Activated naive CD4-positive, alpha-beta T cell treated with anti-CD3 and anti-CD28 coated beads, Interleukin-2, amount 50 U/mL, for 72 hours (primary cell): ENCODE results near the gene NIPAL1. TPM values are rescaled to one million over a fixed set of nuclear protein-coding genes. Genes with fewer than 3 reads are reported as not detected.

Experiments used
- ATAC-seq, 2 donors: fragments of 150-1000 bp; cut with Tn5 transposase; 2 replicates each; pipeline ENCODE4 v1.10.0; 2021; ENCODE audit warnings: mild to moderate bottlenecking in 2 of 2, moderate library complexity in 2 of 2
- DNase-seq, 2 donors: peaks; one replicate each; pipeline ENCODE4 v3.0.0; 2021 to 2022; ENCODE audit warnings: low spot score in 2 of 2
- H3K27ac Mint-ChIP-seq, 2 donors: one replicate each; pipeline ENCODE4 v1.8.0; 2022; ENCODE audit warnings: mild to moderate bottlenecking in 2 of 2, mixed read lengths in 2 of 2
- H3K36me3 Mint-ChIP-seq, 2 donors: one replicate each; pipeline ENCODE4 v1.8.0; 2022; ENCODE audit warnings: mixed read lengths in 2 of 2
- H3K9me3 Mint-ChIP-seq, 2 donors: one replicate each; pipeline ENCODE4 v1.8.0; 2022; ENCODE audit warnings: mixed read lengths in 2 of 2
- total RNA-seq, 2 donors: library from RNA; stranded (reverse); gene quantifications; one replicate each; pipeline ENCODE4 v1.2.3, GENCODE V29; 2022

Gene NIPAL1
- total RNA-seq, 2 donors from 2014 or later, result 1.3 to 3.9 TPM

DNA sequence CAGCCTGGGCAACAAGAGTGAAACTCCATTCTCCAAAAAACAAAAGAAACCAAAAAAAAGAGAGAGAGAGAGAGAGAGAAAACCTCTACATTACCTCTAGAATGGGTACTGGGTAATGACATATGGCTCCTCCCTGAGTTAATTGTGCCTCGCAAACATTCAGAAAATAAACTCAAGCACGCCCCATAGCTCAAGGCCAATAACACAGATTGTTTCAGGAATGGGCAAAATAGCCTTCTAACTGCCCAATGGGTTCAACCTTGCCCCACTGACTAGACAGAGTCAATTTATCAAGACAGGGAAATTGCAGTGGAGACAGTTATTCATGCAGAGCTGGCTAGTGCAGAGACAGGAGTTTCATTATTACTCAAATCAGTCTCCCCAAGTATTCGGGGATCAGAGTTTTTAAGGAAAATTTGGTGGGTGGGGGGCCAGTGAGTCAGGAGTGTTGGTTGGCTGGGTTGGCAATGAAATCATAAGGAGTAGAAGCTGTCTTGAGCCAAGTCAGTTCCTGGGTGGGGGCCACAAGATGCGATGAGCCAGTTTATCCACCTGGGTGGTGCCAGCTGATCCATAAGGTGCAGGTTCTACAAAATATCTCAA is 25.1 kb downstream of the NIPAL1 start:
- Mint-ChIP-seq H3K27ac (peak overlapping the region; percentile 18 to 60), H3K9me3 (no peaks in the 10 kb centered on the region), H3K36me3 (peaks cover 0 to 24% of the 10 kb centered on the region in 2 donors)
- DNase-seq (peak in 1 of 2 donors; percentile 61), ATAC-seq (peak; percentile 60 to 80)

DNA sequence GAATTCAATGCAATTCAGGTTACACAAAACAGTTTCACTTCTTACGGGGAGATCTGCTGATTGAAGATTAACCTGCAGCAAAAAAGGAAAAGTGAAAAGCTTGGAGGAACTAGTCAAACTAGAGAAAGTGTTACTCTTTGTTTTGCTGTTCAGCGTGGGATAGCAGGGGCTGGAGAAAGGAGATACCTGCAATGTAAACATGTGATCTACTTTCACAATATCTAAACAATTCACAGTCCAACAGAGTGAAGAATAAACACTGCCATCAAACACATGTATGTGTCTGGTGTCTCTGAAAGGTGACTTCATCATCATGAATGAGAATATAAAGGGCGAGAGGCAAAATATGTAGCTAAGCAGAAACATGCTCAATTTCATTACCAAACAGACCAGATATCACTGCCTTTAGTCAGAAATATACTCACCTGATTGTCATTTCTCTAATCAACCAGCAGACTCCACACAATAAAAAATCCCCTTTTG is 26.4 kb downstream of the NIPAL1 start:
- DNase-seq (no peak), ATAC-seq (peak in 1 of 2 donors; percentile 2)
- H3K9me3 Mint-ChIP-seq, result no peaks in the 10 kb centered on the region
- peaks cover 0 to 15% of the 10 kb centered on the region in 2 donors for H3K36me3 Mint-ChIP-seq
- peak overlapping the region in 1 of 2 donors; percentile 33 for H3K27ac Mint-ChIP-seq

- DNase-seq (no peak), ATAC-seq (no peak)
- Mint-ChIP-seq H3K27ac (no peak overlapping the region), H3K9me3 (no peaks in the 10 kb centered on the region), H3K36me3 (peaks cover 0 to 10% of the 10 kb centered on the region in 2 donors)
Measured at GRCh38 chr4:48043504-48043903, 26.9 kb downstream of the NIPAL1 start.

GRCh38 chr4:48044298-48044697 is 27.7 kb downstream of the NIPAL1 start:
- Mint-ChIP-seq H3K27ac (no peak overlapping the region), H3K36me3 (peaks cover 0 to 6% of the 10 kb centered on the region in 2 donors), H3K9me3 (no peaks in the 10 kb centered on the region)
- ATAC-seq (no peak), DNase-seq (no peak)

- no peaks in the 10 kb centered on the region for H3K9me3 Mint-ChIP-seq
- no peaks in the 10 kb centered on the region for H3K36me3 Mint-ChIP-seq
- DNase-seq, result no peak
- ATAC-seq, result peak; percentile 48 to 57
- peak overlapping the region in 1 of 2 donors; percentile 84 for H3K27ac Mint-ChIP-seq
Measured at GRCh38 chr4:48046059-48046458, 29.5 kb downstream of the NIPAL1 start.

DNA sequence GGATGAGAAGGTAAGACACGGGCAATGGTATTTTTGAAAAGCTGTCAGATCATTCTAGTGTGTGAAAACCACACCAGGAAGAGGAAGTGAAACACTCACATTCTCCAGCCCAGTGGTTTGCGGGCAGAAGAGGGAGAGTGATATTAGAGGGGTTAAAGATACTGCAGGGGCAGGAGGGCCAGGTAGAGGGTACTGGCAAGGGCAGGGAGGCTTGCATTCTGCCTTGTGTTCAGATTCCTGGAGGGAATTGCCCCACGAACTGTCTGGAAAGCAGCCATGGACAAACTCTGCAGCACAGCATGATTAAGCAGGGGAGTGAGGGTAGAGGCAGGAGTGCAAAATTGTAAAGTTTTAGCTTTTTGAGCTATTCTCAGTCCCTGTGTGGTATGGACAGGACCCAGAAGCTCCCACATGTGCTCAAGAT is 30.9 kb downstream of the NIPAL1 start:
- peak overlapping the region; percentile 63 to 84 for H3K27ac Mint-ChIP-seq
- peak; percentile 92 for ATAC-seq

GRCh38 chr4:48047896-48048295 is 31.3 kb downstream of the NIPAL1 start:
- no peak for ATAC-seq
- Mint-ChIP-seq H3K36me3 (no peaks in the 10 kb centered on the region), H3K27ac (peak overlapping the region in 1 of 2 donors; percentile 84), H3K9me3 (no peaks in the 10 kb centered on the region)
- no peak for DNase-seq

More for the DNA sequence above, 30.9 kb downstream of the NIPAL1 start:
- DNase-seq, result peak; percentile 74 to 75
- no peaks in the 10 kb centered on the region for H3K9me3 Mint-ChIP-seq
- no peaks in the 10 kb centered on the region for H3K36me3 Mint-ChIP-seq

DNA sequence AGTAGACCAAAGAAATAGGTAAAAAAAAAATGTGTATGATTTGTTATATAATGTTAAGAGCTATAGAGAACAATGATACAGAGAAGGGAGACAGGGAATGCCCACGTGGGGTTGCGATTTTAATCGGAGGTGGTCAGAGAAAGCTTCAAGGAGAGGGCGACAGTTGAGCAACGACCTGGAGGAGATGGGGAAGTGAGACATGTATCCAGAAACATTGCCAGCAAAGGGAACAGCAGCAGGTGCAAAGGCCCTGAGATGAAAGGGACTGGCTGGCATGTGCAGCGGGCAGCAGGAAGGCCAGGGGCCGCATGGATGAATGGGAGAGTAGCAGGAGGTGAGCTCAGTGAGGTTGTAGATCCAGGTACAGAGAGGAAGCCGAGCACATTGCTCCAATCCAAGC is 32.9 kb downstream of the NIPAL1 start:
- ATAC-seq (no peak), DNase-seq (no peak)
- Mint-ChIP-seq H3K27ac (no peak overlapping the region), H3K36me3 (no peaks in the 10 kb centered on the region), H3K9me3 (no peaks in the 10 kb centered on the region)

DNA sequence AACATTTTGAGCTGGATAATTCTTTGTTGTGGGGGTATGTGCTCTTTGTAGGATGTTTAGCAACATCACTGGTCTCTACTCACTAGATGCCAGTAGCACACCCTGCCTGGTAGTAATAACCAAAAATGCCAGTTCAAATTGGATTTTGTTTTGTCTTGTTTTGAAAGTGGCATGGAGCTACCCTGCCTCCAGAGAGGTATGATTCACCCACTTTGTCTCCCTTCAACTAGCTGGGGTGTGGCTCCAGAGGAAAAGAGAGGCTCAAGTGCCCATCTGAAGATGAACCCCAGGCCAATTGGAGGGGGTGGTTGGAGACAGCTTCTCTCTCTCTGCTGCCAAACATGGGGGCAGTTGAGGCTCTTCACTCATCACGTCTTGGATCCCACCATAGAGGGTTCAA is 34.5 kb downstream of the NIPAL1 start:
- Mint-ChIP-seq H3K9me3 (no peaks in the 10 kb centered on the region), H3K36me3 (no peaks in the 10 kb centered on the region), H3K27ac (no peak overlapping the region)
- no peak for ATAC-seq
- no peak for DNase-seq

- peaks cover 17 to 19% of the 10 kb centered on the region in 2 donors for H3K9me3 Mint-ChIP-seq
- ATAC-seq (no peak), DNase-seq (no peak)
- peaks cover 19 to 26% of the 10 kb centered on the region in 2 donors for H3K36me3 Mint-ChIP-seq
- no peak overlapping the region for H3K27ac Mint-ChIP-seq
Measured at GRCh38 chr4:48058617-48059530, 42.3 kb downstream of the NIPAL1 start.

DNA sequence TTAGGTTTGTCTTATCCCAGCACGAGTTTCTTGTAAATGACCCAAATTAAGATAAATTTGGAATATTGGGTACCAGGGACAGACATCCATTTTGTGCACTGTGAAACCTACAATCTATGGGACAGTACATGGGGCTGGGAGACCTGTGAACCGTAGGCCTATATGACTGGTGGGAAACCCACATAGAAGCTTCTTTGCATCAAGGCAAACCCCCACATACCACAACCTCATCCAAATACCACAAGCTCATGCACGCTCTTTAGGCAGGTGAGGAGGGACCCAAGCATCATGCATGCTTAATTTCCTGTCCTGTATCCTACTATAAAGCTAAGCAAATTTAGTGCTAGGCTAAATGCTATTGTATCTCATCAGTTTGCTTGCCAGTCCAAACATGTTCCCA is 47.8 kb downstream of the NIPAL1 start:
- peaks cover 24 to 54% of the 10 kb centered on the region in 2 donors for H3K36me3 Mint-ChIP-seq
- peak; percentile 28 to 65 for ATAC-seq
- H3K27ac Mint-ChIP-seq, result no peak overlapping the region
- peaks cover 17 to 20% of the 10 kb centered on the region in 2 donors for H3K9me3 Mint-ChIP-seq
- DNase-seq, result no peak

GRCh38 chr4:48065587-48066052 is 49.0 kb downstream of the NIPAL1 start:
- Mint-ChIP-seq H3K9me3 (peaks cover 8 to 13% of the 10 kb centered on the region in 2 donors), H3K36me3 (peaks cover 19 to 54% of the 10 kb centered on the region in 2 donors), H3K27ac (peak overlapping the region; percentile 49 to 79)
- no peak for DNase-seq
- peak; percentile 86 to 90 for ATAC-seq

DNA sequence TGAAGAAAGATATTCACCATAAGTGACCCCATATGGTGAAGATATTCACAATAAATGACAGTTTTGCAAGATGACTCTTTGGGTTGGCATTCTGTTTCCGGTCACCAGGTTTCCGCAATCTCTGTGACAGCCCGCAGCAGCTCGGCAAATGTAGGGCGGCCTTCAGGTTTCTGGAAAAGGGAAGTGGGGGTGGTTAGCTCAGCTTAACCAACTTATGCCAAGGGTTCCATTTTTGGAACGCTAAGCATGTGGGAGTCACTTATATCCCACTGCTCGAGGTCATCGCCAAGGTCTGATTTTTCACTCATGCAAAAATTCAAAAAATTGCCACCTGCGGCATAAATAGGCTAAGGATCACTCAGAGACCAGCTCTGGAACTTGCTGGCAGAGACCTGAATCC is 51.0 kb downstream of the NIPAL1 start:
- Mint-ChIP-seq H3K36me3 (peaks cover 4 to 35% of the 10 kb centered on the region in 2 donors), H3K9me3 (peaks cover 0 to 5% of the 10 kb centered on the region in 2 donors), H3K27ac (no peak overlapping the region)
- no peak for DNase-seq
- no peak for ATAC-seq

- ATAC-seq, result peak in 1 of 2 donors; percentile 54
- Mint-ChIP-seq H3K9me3 (peaks cover 0 to 5% of the 10 kb centered on the region in 2 donors), H3K36me3 (peaks cover 4 to 33% of the 10 kb centered on the region in 2 donors), H3K27ac (no peak overlapping the region)
- DNase-seq, result no peak
Measured at GRCh38 chr4:48068182-48068581, 51.6 kb downstream of the NIPAL1 start.

DNA sequence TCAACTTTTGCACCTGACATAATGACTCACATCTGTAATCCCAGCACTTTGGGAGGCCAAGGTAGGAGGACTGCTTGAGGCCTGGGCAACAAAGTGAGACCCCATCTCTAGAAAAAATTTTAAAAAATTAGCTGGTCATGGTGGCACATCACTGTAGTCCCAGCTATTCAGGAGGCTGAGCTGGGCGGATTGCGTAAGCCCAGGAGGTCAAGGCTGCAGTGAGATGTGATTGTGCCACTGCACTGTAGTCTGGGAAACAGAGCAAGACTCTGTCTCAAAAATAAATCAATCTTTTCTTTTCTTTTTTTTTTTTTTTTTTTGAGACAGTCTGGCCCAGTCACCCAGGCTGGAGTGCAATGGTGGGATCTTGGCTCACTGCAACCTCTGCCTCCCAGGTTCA is 52.5 kb downstream of the NIPAL1 start:
- Mint-ChIP-seq H3K27ac (no peak overlapping the region), H3K9me3 (peaks cover 0 to 5% of the 10 kb centered on the region in 2 donors), H3K36me3 (peaks cover 4 to 33% of the 10 kb centered on the region in 2 donors)
- DNase-seq (no peak), ATAC-seq (no peak)

DNA sequence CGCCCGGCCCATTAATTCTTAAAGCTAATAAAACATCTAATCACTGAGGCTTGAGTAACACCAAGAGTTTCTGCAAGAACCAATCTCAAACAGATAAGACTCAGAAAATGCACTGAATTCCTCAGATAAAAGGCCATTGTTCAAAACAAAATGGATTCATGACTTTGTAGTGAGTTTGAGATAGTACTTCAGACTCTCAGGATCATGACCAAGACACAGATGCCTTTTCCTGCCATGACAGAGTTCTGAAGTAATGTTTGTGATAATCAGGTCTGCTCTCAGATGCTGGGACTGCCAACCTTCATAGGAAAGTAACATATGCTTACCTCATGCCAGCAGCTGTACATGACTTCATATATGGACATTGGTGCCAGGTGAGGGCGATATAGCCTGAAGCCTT is 54.6 kb downstream of the NIPAL1 start:
- H3K36me3 Mint-ChIP-seq, result peaks cover 4 to 33% of the 10 kb centered on the region in 2 donors
- no peak for DNase-seq
- H3K27ac Mint-ChIP-seq, result no peak overlapping the region
- no peak for ATAC-seq
- H3K9me3 Mint-ChIP-seq, result no peaks in the 10 kb centered on the region

DNA sequence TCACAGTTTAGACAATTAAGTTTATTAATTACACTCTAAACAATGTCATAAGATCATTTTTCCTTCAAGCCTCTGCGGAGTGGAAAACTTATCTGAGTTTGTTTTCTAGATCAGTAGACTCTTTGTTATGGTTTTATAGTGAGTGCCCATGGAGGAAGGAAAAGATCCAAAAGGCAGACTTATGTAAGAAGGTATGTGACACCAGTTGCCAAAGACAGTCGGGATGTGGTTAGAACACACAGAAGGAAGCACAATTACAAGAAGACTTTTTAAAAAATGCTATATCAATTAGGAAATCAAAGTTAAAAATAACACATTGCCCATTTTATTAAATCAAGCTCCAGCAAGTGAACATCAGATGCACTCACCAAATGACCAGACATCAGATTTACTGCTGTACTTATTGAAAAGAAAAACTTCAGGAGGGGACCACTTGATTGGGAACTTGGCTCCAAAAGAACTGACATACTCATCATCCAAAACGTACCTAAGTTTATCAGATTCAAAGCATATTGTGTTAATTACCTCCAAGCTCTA is 57.1 kb downstream of the NIPAL1 start:
- DNase-seq (no peak), ATAC-seq (no peak)
- Mint-ChIP-seq H3K9me3 (no peaks in the 10 kb centered on the region), H3K36me3 (peaks cover 0 to 18% of the 10 kb centered on the region in 2 donors), H3K27ac (no peak overlapping the region)
